OCI-M2 (cell line): ENCODE measurements around the gene STXBP6.

Experiments
- DNase-seq: peaks from one replicate; lab custom pipeline; 2025; ENCODE audit not compliant: unreplicated experiment; lab: John Stamatoyannopoulos, UW

The STXBP6 gene

GRCh38 chr14:25052921-25053320 lies 3.0 kb upstream of the STXBP6 start:
- DNase-seq: no peak

GRCh38 chr14:25052385-25052784 lies 2.4 kb upstream of the STXBP6 start:
- no peak for DNase-seq

- no peak for DNase-seq
Measured at GRCh38 chr14:25050269-25051150, 563 bp upstream of the STXBP6 start.

- no peak for DNase-seq
Measured at GRCh38 chr14:25049093-25049567, 817 bp downstream of the STXBP6 start.

- no peak for DNase-seq
Measured at GRCh38 chr14:25048170-25049016, 1.6 kb downstream of the STXBP6 start.

- DNase-seq: no peak
Measured at GRCh38 chr14:25046301-25046943, 3.5 kb downstream of the STXBP6 start.

GRCh38 chr14:25044106-25044698 lies 5.7 kb downstream of the STXBP6 start:
- no peak for DNase-seq

GRCh38 chr14:25042362-25043299 lies 7.3 kb downstream of the STXBP6 start:
- no peak for DNase-seq

GRCh38 chr14:25041898-25042297 lies 8.0 kb downstream of the STXBP6 start:
- no peak for DNase-seq

GRCh38 chr14:25041484-25041883 lies 8.5 kb downstream of the STXBP6 start:
- DNase-seq: no peak

GRCh38 chr14:25039933-25040332 lies 10.0 kb downstream of the STXBP6 start:
- DNase-seq: no peak

GRCh38 chr14:25038044-25038668 lies 11.8 kb downstream of the STXBP6 start:
- no peak for DNase-seq

GRCh38 chr14:25037032-25037431 lies 12.9 kb downstream of the STXBP6 start:
- no peak for DNase-seq

GRCh38 chr14:25034803-25035681 lies 14.9 kb downstream of the STXBP6 start:
- DNase-seq: no peak

- DNase-seq: no peak
Measured at GRCh38 chr14:25033358-25033757, 16.6 kb downstream of the STXBP6 start.

- no peak for DNase-seq
Measured at GRCh38 chr14:25032092-25032784, 17.7 kb downstream of the STXBP6 start.

GRCh38 chr14:25026476-25027137 lies 23.3 kb downstream of the STXBP6 start:
- no peak for DNase-seq
